Ramos (cell line): Measurements from ENCODE around the gene PLEKHA6.

Experiments
- in situ Hi-C: fragments of 300-500 bp; cut with MboI; formaldehyde crosslinking; loops from one replicate; pipeline ENCODE4 v1.14.3; 2022; ENCODE audit warnings: low sequenced_read_pairs; ENCODE audit not compliant: unreplicated experiment

The PLEKHA6 gene

GRCh38 chr1:204382714-204383083, 23.0 kb upstream of the PLEKHA6 start:
- in situ Hi-C loops, result no loop called here

GRCh38 chr1:204380293-204380831, 20.6 kb upstream of the PLEKHA6 start:
- in situ Hi-C loops, result no loop called here

GRCh38 chr1:204377800-204378668, 18.3 kb upstream of the PLEKHA6 start:
- in situ Hi-C loops, result no loop called here

GRCh38 chr1:204376919-204377799, 17.4 kb upstream of the PLEKHA6 start:
- in situ Hi-C loops, result no loop called here

- in situ Hi-C loops, result no loop called here
These were observed 16.7 kb upstream of the PLEKHA6 start for GRCh38 chr1:204376465-204376864.

- in situ Hi-C loops, result loop anchor here (25.0 kb wide), 1 partner anchor 512 kb away; the partner anchor contains the start of gene SNRPE
These were observed 14.2 kb upstream of the PLEKHA6 start for GRCh38 chr1:204373911-204374310.

GRCh38 chr1:204370176-204370575, 10.4 kb upstream of the PLEKHA6 start:
- in situ Hi-C loops, result loop anchor here (25.0 kb wide), 1 partner anchor 508 kb away; the partner anchor contains the start of gene SNRPE

GRCh38 chr1:204368996-204369726, 9.4 kb upstream of the PLEKHA6 start:
- in situ Hi-C loops, result loop anchor here (25.0 kb wide), 1 partner anchor 507 kb away; the partner anchor contains the start of gene SNRPE

- in situ Hi-C loops, result loop anchor here (25.0 kb wide), 1 partner anchor 506 kb away; the partner anchor contains the start of gene SNRPE
These were observed 8.2 kb upstream of the PLEKHA6 start for GRCh38 chr1:204367956-204368355.

GRCh38 chr1:204367193-204367858, 7.6 kb upstream of the PLEKHA6 start:
- in situ Hi-C loops, result loop anchor here (25.0 kb wide), 1 partner anchor 505 kb away; the partner anchor contains the start of gene SNRPE

GRCh38 chr1:204366759-204367158, 7.0 kb upstream of the PLEKHA6 start:
- in situ Hi-C loops, result loop anchor here (25.0 kb wide), 1 partner anchor 504 kb away; the partner anchor contains the start of gene SNRPE

- in situ Hi-C loops, result loop anchor here (5.0 to 25.0 kb wide), 3 partner anchors 106 to 501 kb away; partner anchors contain the start of genes REN and SNRPE
These were observed 3.8 kb upstream of the PLEKHA6 start for GRCh38 chr1:204363335-204364114.

GRCh38 chr1:204362984-204363334, 3.2 kb upstream of the PLEKHA6 start:
- in situ Hi-C loops, result loop anchor here (5.0 to 25.0 kb wide), 3 partner anchors 106 to 501 kb away; partner anchors contain the start of genes REN and SNRPE

- in situ Hi-C loops, result loop anchor here (5.0 to 25.0 kb wide), 3 partner anchors 104 to 499 kb away; partner anchors contain the start of genes REN and SNRPE
These were observed 2.1 kb upstream of the PLEKHA6 start for GRCh38 chr1:204361781-204362180.

- in situ Hi-C loops, result loop anchor here (5.0 to 25.0 kb wide), 3 partner anchors 104 to 499 kb away; partner anchors contain the start of genes REN and SNRPE
These were observed 1.6 kb upstream of the PLEKHA6 start for GRCh38 chr1:204361341-204361771.

GRCh38 chr1:204360314-204360713, 585 bp upstream of the PLEKHA6 start:
- in situ Hi-C loops, result loop anchor here (5.0 to 25.0 kb wide), 3 partner anchors 103 to 498 kb away; partner anchors contain the start of genes REN and SNRPE

- in situ Hi-C loops, result loop anchor here (25.0 kb wide), 1 partner anchor 497 kb away; the partner anchor contains the start of gene SNRPE
These were observed 627 bp downstream of the PLEKHA6 start for GRCh38 chr1:204359131-204359473.

GRCh38 chr1:204358605-204359004, 1.1 kb downstream of the PLEKHA6 start:
- in situ Hi-C loops, result loop anchor here (25.0 kb wide), 1 partner anchor 496 kb away; the partner anchor contains the start of gene SNRPE
